Astrocyte (in vitro differentiated cells and primary cell): Measurements from ENCODE around the gene PKP3.

ENCODE experiments used
- CTCF ChIP-seq: IDR thresholded peaks from 2 replicates; pipeline ENCODE4 v1.5.1; 2011; ENCODE audit warnings: low read depth, mild to moderate bottlenecking, inconsistent platforms, low read length, moderate library complexity; ENCODE audit not compliant: insufficient read depth
- EZH2 ChIP-seq: IDR thresholded peaks from 2 replicates; pipeline ENCODE4 v1.6.1; 2012; ENCODE audit warnings: mild to moderate bottlenecking, low read length, inconsistent platforms; ENCODE audit not compliant: insufficient read depth

GRCh38 chr11:394858-395655 lies 1.0 kb downstream of the PKP3 start:
- no peak for TF ChIP-seq CTCF
- TF ChIP-seq EZH2 = no peak
